ENCODE data around the gene ALK. TPM values are rescaled to one million over a fixed set of nuclear protein-coding genes. Genes with fewer than 3 reads are reported as not detected.
A peak's percentile ranks its signal among the peaks of the same experiment; 100 is the strongest.

The ALK gene
- total and polyA plus RNA-seq, 2 experiments from 2014 or later = 0.35 TPM; not detected in 1

DNA sequence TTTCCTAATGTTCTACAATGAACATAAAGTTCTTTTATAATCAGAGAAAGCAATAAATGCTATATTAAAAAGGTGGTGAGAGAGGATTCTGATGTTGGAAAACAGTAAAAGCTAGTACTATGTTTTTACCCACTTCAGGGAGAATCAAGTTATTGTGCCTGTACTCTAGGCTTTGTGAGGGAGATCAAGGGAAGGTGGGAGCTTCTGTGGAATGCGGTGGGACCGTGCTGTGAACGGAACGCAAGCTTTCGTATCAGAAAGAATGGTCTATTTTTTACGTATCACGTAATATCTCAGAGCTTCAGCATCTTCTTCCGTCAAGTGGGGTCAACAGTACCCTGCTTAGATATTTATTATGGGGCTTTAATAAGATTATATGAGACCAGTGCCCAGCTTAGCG is 613.0 kb downstream of the ALK start:
- peak; percentile 61 for ATAC-seq
- no peaks in the 10 kb centered on the region for H3K27me3 ChIP-seq (ENCODE audit: insufficient read depth)
- no peak overlapping the region for H3K27ac ChIP-seq (ENCODE audit: low read depth)
- H3K4me3 Mint-ChIP-seq = no peak overlapping the region
- H3K4me2 ChIP-seq = no peak overlapping the region
- peak; percentile 20 for DNase-seq (ENCODE audit: low spot score)
- H3K36me3 ChIP-seq (ENCODE audit: insufficient read depth) = no peaks in the 10 kb centered on the region
- no peak for TF ChIP-seq ZNF114 (CRISPR knock-in tag; IDR thresholded peaks at IDR 0.05)
- TF ChIP-seq, protein P1, sequence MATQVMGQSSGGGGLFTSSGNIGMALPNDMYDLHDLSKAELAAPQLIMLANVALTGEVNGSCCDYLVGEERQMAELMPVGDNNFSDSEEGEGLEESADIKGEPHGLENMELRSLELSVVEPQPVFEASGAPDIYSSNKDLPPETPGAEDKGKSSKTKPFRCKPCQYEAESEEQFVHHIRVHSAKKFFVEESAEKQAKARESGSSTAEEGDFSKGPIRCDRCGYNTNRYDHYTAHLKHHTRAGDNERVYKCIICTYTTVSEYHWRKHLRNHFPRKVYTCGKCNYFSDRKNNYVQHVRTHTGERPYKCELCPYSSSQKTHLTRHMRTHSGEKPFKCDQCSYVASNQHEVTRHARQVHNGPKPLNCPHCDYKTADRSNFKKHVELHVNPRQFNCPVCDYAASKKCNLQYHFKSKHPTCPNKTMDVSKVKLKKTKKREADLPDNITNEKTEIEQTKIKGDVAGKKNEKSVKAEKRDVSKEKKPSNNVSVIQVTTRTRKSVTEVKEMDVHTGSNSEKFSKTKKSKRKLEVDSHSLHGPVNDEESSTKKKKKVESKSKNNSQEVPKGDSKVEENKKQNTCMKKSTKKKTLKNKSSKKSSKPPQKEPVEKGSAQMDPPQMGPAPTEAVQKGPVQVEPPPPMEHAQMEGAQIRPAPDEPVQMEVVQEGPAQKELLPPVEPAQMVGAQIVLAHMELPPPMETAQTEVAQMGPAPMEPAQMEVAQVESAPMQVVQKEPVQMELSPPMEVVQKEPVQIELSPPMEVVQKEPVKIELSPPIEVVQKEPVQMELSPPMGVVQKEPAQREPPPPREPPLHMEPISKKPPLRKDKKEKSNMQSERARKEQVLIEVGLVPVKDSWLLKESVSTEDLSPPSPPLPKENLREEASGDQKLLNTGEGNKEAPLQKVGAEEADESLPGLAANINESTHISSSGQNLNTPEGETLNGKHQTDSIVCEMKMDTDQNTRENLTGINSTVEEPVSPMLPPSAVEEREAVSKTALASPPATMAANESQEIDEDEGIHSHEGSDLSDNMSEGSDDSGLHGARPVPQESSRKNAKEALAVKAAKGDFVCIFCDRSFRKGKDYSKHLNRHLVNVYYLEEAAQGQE (IDR thresholded peaks at IDR 0.05; ENCODE audit: unreplicated experiment) = no peak
- TF ChIP-seq, protein P2, sequence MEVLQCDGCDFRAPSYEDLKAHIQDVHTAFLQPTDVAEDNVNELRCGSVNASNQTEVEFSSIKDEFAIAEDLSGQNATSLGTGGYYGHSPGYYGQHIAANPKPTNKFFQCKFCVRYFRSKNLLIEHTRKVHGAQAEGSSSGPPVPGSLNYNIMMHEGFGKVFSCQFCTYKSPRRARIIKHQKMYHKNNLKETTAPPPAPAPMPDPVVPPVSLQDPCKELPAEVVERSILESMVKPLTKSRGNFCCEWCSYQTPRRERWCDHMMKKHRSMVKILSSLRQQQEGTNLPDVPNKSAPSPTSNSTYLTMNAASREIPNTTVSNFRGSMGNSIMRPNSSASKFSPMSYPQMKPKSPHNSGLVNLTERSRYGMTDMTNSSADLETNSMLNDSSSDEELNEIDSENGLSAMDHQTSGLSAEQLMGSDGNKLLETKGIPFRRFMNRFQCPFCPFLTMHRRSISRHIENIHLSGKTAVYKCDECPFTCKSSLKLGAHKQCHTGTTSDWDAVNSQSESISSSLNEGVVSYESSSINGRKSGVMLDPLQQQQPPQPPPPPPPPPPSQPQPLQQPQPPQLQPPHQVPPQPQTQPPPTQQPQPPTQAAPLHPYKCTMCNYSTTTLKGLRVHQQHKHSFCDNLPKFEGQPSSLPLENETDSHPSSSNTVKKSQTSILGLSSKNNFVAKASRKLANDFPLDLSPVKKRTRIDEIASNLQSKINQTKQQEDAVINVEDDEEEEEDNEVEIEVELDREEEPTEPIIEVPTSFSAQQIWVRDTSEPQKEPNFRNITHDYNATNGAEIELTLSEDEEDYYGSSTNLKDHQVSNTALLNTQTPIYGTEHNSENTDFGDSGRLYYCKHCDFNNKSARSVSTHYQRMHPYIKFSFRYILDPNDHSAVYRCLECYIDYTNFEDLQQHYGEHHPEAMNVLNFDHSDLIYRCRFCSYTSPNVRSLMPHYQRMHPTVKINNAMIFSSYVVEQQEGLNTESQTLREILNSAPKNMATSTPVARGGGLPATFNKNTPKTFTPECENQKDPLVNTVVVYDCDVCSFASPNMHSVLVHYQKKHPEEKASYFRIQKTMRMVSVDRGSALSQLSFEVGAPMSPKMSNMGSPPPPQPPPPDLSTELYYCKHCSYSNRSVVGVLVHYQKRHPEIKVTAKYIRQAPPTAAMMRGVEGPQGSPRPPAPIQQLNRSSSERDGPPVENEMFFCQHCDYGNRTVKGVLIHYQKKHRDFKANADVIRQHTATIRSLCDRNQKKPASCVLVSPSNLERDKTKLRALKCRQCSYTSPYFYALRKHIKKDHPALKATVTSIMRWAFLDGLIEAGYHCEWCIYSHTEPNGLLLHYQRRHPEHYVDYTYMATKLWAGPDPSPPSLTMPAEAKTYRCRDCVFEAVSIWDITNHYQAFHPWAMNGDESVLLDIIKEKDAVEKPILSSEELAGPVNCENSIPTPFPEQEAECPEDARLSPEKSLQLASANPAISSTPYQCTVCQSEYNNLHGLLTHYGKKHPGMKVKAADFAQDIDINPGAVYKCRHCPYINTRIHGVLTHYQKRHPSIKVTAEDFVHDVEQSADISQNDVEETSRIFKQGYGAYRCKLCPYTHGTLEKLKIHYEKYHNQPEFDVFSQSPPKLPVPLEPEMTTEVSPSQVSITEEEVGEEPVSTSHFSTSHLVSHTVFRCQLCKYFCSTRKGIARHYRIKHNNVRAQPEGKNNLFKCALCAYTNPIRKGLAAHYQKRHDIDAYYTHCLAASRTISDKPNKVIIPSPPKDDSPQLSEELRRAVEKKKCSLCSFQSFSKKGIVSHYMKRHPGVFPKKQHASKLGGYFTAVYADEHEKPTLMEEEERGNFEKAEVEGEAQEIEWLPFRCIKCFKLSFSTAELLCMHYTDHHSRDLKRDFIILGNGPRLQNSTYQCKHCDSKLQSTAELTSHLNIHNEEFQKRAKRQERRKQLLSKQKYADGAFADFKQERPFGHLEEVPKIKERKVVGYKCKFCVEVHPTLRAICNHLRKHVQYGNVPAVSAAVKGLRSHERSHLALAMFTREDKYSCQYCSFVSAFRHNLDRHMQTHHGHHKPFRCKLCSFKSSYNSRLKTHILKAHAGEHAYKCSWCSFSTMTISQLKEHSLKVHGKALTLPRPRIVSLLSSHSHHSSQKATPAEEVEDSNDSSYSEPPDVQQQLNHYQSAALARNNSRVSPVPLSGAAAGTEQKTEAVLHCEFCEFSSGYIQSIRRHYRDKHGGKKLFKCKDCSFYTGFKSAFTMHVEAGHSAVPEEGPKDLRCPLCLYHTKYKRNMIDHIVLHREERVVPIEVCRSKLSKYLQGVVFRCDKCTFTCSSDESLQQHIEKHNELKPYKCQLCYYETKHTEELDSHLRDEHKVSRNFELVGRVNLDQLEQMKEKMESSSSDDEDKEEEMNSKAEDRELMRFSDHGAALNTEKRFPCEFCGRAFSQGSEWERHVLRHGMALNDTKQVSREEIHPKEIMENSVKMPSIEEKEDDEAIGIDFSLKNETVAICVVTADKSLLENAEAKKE (CRISPR knock-in tag; IDR thresholded peaks at IDR 0.05) = no peak
- no peak for TF ChIP-seq POLR2AphosphoS5 (IDR thresholded peaks at IDR 0.05; ENCODE audit: low read depth)
- TF ChIP-seq CREB1 (CRISPR knock-in tag; IDR thresholded peaks at IDR 0.05; ENCODE audit: low read depth) = no peak
- TF ChIP-seq ZNF331 (CRISPR knock-in tag; IDR thresholded peaks at IDR 0.05; ENCODE audit: low read depth) = no peak
- H3K9me3 Mint-ChIP-seq = no peaks in the 10 kb centered on the region
- H3K36me3 Mint-ChIP-seq (ENCODE audit: low read depth) = no peaks in the 10 kb centered on the region
- H2AFZ ChIP-seq = no peak overlapping the region; the same call in 1 of the 2 replicates
- no peaks in the 10 kb centered on the region for H3K9me2 ChIP-seq (ENCODE audit: insufficient read depth)
- no peak overlapping the region for H3K27ac Mint-ChIP-seq
- H3K4me3 ChIP-seq = no peak overlapping the region
- no peaks in the 10 kb centered on the region for H3K79me2 ChIP-seq (replicated peaks; ENCODE audit: insufficient read depth)
- H3K27me3 Mint-ChIP-seq (ENCODE audit: insufficient read depth, low read depth, poor library complexity) = peaks cover 1% of the 10 kb centered on the region
- H3K4me1 ChIP-seq (ENCODE audit: insufficient read depth) = peaks cover 15% of the 10 kb centered on the region; the same call in 1 of the 2 replicates
- no peaks in the 10 kb centered on the region for H4K20me1 ChIP-seq (replicated peaks; ENCODE audit: insufficient read depth)
- no peaks in the 10 kb centered on the region for H3F3A ChIP-seq (replicated peaks; ENCODE audit: low read depth)
- peaks cover 20% of the 10 kb centered on the region for H3K4me1 Mint-ChIP-seq
